Gastroesophageal sphincter (tissue), 4 donors: ENCODE data around the gene TMEM141. TPM values are rescaled to one million over a fixed set of nuclear protein-coding genes. Genes with fewer than 3 reads are reported as not detected.
A peak's percentile ranks its signal among the peaks of the same experiment; 100 is the strongest.
"Not testable (repeated sequence)": the region's sequence is repeated elsewhere in the genome, so short reads cannot be mapped to it uniquely, and the experiment has no call there.

Source experiments
- ATAC-seq: fragments of 150-250 bp; one replicate; pipeline ENCODE4 v1.9.1; 2016; ENCODE audit warnings: mild to moderate bottlenecking, moderate library complexity
- H3K27ac ChIP-seq, 4 donors: fragments of 200-600 bp; sonication (generic) in 3 of 4; 1 replicate in 3 of 4; 2 replicates in 1 of 4; pipeline ENCODE4 v1.5.1; 2016 to 2019
- H3K27me3 ChIP-seq: fragments of 200-600 bp; sonication (generic); one replicate; pipeline ENCODE4 v1.5.1; 2019
- H3K36me3 ChIP-seq, 2 donors: fragments of 200-600 bp; sonication (generic); one replicate each; pipeline ENCODE4 v1.5.1; 2019; ENCODE audit warnings: control low read depth in 1 of 2
- H3K4me1 ChIP-seq, 3 donors: fragments of 200-600 bp; sonication (generic); 1 replicate in 2 of 3; 2 replicates in 1 of 3; pipeline ENCODE4 v1.5.1; 2016 to 2019; ENCODE audit warnings: control low read depth in 2 of 3
- H3K4me3 ChIP-seq, 2 donors: fragments of 200-600 bp; sonication (generic); one replicate each; pipeline ENCODE4 v1.5.1; 2019; ENCODE audit warnings: mild to moderate bottlenecking in 1 of 2, moderate library complexity in 1 of 2
- H3K9me3 ChIP-seq, 3 donors: fragments of 200-600 bp; sonication (generic); one replicate each; pipeline ENCODE4 v1.5.1; 2017 to 2019; ENCODE audit warnings: control low read depth in 2 of 3
- CTCF ChIP-seq, 4 experiments: fragments of 200-600 bp in 2 of 4; fragments of 450-650 bp in 2 of 4; sonication (generic) in 1 of 4; IDR thresholded peaks; one replicate each; pipeline ENCODE4 v1.5.1; 2017 to 2019; ENCODE audit warnings: antibody characterized with exemption in 4 of 4, mild to moderate bottlenecking in 2 of 4, moderate library complexity in 2 of 4
- EP300 ChIP-seq: sonication (generic); formaldehyde crosslinking; IDR thresholded peaks from one replicate; pipeline ENCODE4 v1.6.1; 2017; ENCODE audit warnings: antibody characterized with exemption, mild to moderate bottlenecking
- POLR2A ChIP-seq, 2 donors: fragments of 450-650 bp; IDR thresholded peaks; one replicate each; pipeline ENCODE4 v1.6.1; 2017; ENCODE audit warnings: antibody characterized with exemption in 2 of 2, mild to moderate bottlenecking in 2 of 2, moderate library complexity in 1 of 2
- POLR2AphosphoS5 ChIP-seq: sonication (generic); formaldehyde crosslinking; IDR thresholded peaks from one replicate; pipeline ENCODE4 v1.6.1; 2017; ENCODE audit warnings: antibody characterized with exemption
- WGBS, 2 donors: methylation state at CpG; one replicate each; pipeline ENCODE4 v1.1.5; 2018; ENCODE audit warnings: low coverage in 1 of 2; 5-methylcytosine and 5-hydroxymethylcytosine counted together
- total RNA-seq, 4 donors: library from RNA; depleted of rRNA; stranded (reverse); fragments of >200 nt; gene quantifications; one replicate each; pipeline ENCODE4 v1.1.0, GENCODE V29; 2016

The TMEM141 gene
- total RNA-seq, 4 donors from 2014 or later, result 33.0 to 51.5 (median 40.4) TPM

GRCh38 chr9:136764301-136764891 is 26.7 kb upstream of the TMEM141 start, which contains the start of gene LCN15:
Gene LCN15, minus strand, starts transcription at chr9:136764518. Its CDS starts 30 bp downstream, at chr9:136764488.
- TF ChIP-seq EP300, result no peak
- TF ChIP-seq POLR2A (IDR thresholded peaks at IDR 0.05), result no peak
- no peak for TF ChIP-seq POLR2AphosphoS5
- TF ChIP-seq CTCF (IDR thresholded peaks at IDR 0.05), result no peak
- H3K9me3 ChIP-seq, result no peaks in the 10 kb centered on the region
- H3K4me3 ChIP-seq, result no peak within 1 kb of the TSS
- H3K36me3 ChIP-seq, result no peaks in the 10 kb centered on the region
- peaks cover 0 to 10% (median 0%) of the 10 kb centered on the region in 3 donors for H3K4me1 ChIP-seq
- no CpG with 5 or more reads among the region's 14 CpGs for WGBS, 2 donors
- H3K27me3 ChIP-seq, result peaks cover 72% of the 10 kb centered on the region
- H3K27ac ChIP-seq, result no peak within 1 kb of the TSS
- ATAC-seq, result no peak

GRCh38 chr9:136765041-136765440 is 26.1 kb upstream of the TMEM141 start:
- no peak overlapping the region for H3K27ac ChIP-seq
- ATAC-seq, result no peak
- H3K4me1 ChIP-seq, result peaks cover 0 to 14% (median 0%) of the 10 kb centered on the region in 3 donors
- peaks cover 65% of the 10 kb centered on the region for H3K27me3 ChIP-seq
- TF ChIP-seq CTCF (IDR thresholded peaks at IDR 0.05) (no peak), POLR2A (IDR thresholded peaks at IDR 0.05) (no peak), EP300 (no peak), POLR2AphosphoS5 (no peak)
- WGBS, 2 donors, result 80 to 100% methylated on average over 1 of the region's 14 CpGs
- H3K9me3 ChIP-seq, result no peaks in the 10 kb centered on the region
- no peak overlapping the region for H3K4me3 ChIP-seq
- H3K36me3 ChIP-seq, result no peaks in the 10 kb centered on the region

- ATAC-seq, H3K27ac ChIP-seq, H3K9me3 ChIP-seq, H3K4me3 ChIP-seq, H3K36me3 ChIP-seq: not testable (repeated sequence)
- peaks cover 58% of the 10 kb centered on the region for H3K27me3 ChIP-seq
- WGBS, 2 donors, result 76 to 80% methylated on average over 9 to 12 of the region's 14 CpGs
- H3K4me1 ChIP-seq, result peaks cover 0 to 14% (median 0%) of the 10 kb centered on the region in 3 donors
Observed at GRCh38 chr9:136765745-136766409, 25.3 kb upstream of the TMEM141 start.

GRCh38 chr9:136766410-136767120 is 24.6 kb upstream of the TMEM141 start:
- not testable (repeated sequence) for ATAC-seq, H3K27ac ChIP-seq, H3K4me3 ChIP-seq, H3K36me3 ChIP-seq, H3K9me3 ChIP-seq
- peaks cover 0 to 11% (median 0%) of the 10 kb centered on the region in 3 donors for H3K4me1 ChIP-seq
- 79 to 95% methylated on average over 6 to 10 of the region's 18 CpGs for whole genome bisulfite sequencing, 2 donors
- TF ChIP-seq CTCF (IDR thresholded peaks at IDR 0.05), result peak in 2 of 4 experiments; percentile 16 to 35
- H3K27me3 ChIP-seq, result peaks cover 56% of the 10 kb centered on the region

GRCh38 chr9:136769710-136770191 is 21.4 kb upstream of the TMEM141 start:
- Histone ChIP-seq H3K4me1 (peaks cover 0 to 4% (median 0%) of the 10 kb centered on the region in 3 donors), H3K36me3 (no peaks in the 10 kb centered on the region), H3K27ac (no peak overlapping the region), H3K9me3 (peaks cover 0 to 3% (median 0%) of the 10 kb centered on the region in 3 donors), H3K27me3 (peaks cover 25% of the 10 kb centered on the region), H3K4me3 (no peak overlapping the region)
- 20% methylated on average over 1 of the region's 16 CpGs; no CpG with 5 or more reads in 1 of the 2 donors for WGBS, 2 donors
- peak in 3 of 4 experiments; percentile 13 to 62 (median 38) for TF ChIP-seq CTCF (IDR thresholded peaks at IDR 0.05)
- TF ChIP-seq POLR2AphosphoS5, result no peak
- no peak for ATAC-seq
